Nucleus accumbens (tissue), 56 donors: Measurements from ENCODE around the gene CACHD1.
"Not testable (repeated sequence)": the region's sequence is repeated elsewhere in the genome, so short reads cannot be mapped to it uniquely, and the experiment has no call there.

ENCODE experiments used
- DNase-seq, 56 donors: peaks; one replicate each; lab custom pipeline; 2025; lab: John Stamatoyannopoulos, UW

CACHD1 gene

DNA sequence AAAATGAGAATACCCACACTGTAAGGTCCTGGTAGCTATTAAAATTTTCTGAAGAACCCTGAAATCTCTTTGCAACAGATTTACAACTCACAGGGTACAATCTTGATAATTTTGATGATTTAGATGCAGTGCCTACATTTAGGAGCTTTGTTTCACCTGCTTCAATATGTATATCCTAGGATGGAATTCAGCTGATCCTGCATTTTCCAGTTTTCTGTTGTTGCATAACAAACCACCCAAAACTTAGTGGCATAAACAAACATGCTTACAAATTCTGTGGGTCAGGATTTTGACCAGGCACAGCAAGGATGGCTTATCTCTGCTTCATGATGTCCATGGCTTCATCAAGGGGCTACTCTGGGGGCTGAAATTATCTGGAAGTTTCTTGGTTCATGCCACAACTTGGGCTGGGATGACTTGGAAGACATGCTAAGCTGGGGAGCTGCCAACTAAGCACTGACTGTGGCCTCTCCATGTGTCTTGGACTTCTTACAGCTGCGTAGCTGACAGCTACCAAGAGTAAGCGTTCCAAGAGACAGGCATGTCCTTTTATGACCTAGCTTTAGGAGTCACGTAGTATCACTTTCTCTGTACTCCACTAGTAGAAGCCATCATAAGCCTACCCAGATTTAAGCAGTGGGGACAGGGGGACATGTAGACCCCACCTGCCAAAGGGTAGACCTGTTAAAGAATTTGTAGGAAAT lies 108.5 kb downstream of the CACHD1 start:
- no peak for DNase-seq

DNA sequence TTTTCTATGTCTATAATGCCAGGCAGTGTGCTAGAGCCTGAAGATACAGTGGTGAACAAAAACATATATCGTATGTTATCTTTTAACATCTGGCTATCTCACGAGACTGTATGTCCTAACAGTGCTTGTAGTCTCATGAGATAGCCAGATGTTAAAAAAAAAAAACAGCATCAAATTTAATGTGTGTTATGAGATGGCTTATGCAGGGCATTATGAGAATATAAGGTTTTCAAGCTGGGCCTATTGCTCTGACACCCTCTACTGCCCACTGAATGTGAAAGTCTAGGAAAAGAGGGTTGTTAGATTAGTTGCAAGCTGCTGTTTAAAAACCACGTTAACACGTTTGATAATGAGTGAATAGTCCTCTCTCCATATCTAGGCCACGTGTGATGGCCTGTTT lies 109.8 kb downstream of the CACHD1 start:
- DNase-seq = no peak

- DNase-seq = no peak
These were observed 111.4 kb downstream of the CACHD1 start for GRCh38 chr1:64581135-64581842.

GRCh38 chr1:64581843-64582185 lies 111.9 kb downstream of the CACHD1 start:
- DNase-seq = no peak

DNA sequence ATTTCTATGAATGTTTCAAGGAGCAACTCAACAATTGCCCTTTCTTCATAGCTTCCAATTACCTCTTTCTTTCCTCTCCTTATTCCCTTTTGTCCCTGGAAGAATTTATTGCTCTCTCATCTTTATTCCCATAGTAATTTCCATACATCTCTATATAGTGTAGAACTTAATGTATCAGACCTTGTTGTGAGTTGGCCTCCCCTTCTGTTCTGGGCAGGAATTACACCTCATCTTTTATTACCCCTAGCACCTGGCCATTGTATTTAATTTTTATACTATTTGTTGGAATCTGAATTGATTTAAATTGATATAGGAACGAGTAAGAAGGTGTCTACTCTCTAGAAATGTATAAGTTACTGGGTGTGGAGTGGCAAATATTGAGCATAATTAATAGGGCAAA lies 114.5 kb downstream of the CACHD1 start:
- DNase-seq = no peak

DNA sequence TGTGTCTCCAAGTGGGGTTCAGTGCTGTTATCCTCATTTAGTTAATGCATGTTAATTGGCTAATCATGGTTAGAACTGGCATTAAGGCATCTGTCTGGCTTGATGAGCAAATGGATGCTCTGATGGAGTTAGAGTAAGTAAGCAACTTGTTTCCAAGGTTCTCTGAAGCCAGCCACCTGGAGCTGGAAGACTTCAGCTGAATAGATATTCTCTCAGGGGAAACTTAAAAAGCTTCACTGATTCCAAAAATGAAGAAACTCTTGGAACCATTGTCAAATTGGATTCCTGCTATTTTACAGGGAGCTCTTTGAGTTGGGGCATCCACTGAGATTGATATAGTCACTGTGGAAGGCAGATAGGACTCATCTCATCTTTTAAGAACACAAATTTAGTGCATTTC lies 118.9 kb downstream of the CACHD1 start:
- DNase-seq = no peak

DNA sequence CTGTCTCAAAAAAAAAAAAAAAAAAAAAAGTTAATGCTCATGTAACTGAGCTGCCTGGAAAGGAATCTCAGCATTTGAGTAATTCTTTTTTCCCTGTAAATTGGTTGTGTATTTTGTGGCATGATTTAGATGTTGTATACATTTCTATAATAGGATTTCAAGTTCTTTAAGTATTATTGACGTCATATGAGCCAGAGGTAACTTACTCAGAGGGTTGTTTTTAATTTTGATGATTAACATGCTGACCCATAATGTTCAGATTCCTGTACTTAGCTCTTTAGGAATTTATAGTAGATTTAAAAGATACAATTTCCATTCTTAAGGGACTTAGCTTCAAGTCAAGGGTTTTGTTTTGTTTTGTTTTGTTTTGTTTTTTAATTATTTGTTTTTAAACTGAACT lies 120.4 kb downstream of the CACHD1 start:
- no peak for DNase-seq

- no peak for DNase-seq
These were observed 124.5 kb downstream of the CACHD1 start for GRCh38 chr1:64594446-64594845.

DNA sequence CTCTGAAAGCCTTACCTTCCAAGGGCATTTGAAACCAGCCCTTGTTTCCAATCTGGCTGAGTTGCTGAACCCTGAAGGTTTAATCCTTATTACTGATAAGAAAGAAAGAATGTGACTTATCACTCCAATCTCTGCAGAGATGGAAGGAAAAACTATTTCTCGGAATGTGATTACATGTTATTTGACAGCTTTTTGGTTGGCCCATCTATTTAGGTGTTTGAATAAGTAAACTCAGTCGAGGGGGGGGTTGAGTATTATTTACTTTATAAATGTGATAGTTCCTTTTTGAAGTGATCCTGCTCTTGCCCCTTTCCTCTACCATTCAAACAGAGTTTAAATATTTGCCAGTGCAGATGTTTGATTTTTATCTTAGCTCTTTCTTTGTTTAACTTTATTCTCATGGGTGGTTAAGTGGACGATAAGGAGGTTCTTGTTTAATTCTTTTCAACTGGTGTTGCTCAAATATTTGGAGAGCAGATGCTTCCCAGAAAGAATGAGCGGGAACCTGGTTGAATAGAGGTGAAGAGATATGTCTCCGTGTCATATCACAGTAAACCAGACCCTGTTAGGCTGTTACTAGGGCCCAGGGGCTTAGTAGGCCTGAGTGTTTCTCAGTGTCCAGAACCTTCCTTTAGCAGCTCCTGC lies 126.1 kb downstream of the CACHD1 start:
- DNase-seq = no peak

GRCh38 chr1:64597113-64597512 lies 127.2 kb downstream of the CACHD1 start:
- DNase-seq = no peak

DNA sequence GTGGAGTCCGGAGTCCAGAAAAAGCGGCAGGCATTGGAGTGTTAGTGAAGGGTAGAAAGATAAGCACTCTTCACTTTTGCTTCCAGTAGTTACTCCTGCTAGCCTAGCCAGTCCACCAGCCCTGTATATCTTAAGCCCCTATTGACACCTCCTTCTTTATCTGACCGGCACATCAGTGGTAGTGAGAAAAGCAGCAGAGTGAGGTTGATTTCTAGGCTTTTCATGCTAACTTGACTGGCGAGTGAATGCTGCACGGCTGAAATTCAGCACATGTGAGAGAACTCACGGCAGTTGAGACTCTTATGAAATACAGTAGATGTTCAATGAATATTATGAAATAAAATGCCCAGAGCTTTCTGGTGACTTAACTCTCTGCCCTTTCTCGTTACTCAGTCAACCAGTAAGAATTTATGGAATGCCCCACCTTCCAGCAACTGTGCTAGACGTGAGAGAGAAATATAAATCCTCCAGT lies 128.2 kb downstream of the CACHD1 start:
- no peak for DNase-seq

GRCh38 chr1:64599242-64599641 lies 129.3 kb downstream of the CACHD1 start:
- no peak for DNase-seq

DNA sequence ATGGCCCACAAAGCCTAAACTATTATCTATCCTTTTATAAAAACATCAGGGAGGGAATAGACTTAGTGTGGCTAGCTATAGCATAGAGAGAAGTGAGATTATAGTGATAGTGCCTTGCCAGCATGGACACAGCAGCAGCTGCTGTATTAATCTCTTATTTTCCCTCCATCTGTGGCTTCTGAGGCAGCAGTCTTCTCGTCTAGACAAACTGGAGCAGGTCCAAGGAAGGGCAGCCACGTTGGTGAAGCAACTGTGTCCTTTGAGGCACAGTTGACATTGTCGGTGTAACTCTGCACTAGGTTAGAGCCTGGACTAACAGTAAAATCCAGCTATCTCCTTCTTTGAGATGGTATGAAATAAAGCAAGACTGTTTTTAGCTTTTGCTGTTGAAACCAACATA lies 131.3 kb downstream of the CACHD1 start:
- no peak for DNase-seq

DNA sequence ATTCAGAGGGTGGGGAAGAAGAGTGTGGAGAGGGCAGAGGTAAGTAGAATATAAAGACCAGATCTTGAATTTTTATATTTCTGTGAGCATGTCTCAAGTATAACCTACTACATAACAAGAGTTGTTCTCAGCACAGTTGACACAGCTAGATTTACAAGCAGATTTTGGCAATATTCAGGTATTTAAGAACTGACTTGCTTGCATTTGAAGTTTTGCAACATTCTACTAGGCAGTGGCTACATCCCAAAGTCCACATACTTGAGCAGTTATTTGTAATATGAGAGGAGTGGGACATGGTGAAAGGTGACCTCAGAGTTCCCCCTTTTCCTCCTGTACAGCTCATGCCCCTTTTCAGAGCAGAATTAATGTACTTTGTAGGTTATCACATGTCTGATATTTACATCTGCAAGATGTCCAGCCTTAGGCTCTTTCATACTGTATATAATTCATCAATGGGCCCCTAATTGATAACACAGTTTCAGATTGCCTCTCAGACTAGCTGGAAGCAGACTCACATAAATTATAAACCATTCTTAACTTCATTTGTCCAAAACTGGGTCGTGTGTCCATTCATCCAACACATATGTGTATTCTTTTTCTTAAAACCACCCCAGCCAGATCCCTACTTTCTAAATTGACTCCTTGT lies 138.2 kb downstream of the CACHD1 start:
- DNase-seq = no peak

DNA sequence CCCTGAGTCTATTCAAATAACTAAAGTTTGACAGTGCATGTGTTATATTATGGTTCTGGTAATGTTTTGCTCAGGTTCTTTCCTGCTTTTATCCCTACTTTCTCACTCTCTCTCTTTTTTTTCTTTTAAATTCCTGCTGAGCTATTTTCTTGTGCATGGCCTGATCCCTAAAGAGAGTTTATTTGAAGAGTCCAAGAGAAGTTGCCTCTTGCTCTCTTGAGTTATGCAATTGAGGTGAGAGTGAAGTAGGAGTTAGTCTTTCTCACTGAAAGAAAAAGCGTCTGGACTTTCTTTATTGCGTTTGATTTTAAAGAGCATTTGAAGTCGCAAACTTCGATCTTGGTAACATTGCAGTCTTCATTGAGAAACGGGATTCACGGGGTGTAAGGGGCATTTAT lies 138.7 kb downstream of the CACHD1 start:
- DNase-seq = no peak

GRCh38 chr1:64610950-64611349 lies 141.0 kb downstream of the CACHD1 start:
- DNase-seq = not testable (repeated sequence)

GRCh38 chr1:64616039-64616438 lies 146.1 kb downstream of the CACHD1 start:
- DNase-seq = no peak

DNA sequence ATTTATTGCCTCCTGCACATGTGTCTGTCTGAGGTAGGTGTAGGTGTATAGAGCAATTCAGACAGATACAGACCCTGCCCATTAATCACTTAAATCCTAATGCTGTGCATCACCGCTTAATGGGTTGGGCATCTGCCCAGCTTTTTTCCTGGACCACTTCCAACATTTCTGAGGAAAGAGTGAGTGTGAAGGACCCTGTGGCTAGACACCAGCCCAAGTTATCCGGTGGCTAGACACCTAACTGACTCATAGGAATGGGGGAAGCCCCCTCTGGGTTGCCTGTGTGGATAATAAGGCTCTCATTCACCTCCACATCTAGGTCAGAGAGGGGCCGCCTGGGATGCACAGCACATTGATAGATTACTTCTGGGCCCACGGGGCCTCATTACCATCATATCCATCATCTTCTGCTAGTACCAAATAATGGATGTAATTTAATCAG lies 153.8 kb downstream of the CACHD1 start:
- DNase-seq = no peak

DNA sequence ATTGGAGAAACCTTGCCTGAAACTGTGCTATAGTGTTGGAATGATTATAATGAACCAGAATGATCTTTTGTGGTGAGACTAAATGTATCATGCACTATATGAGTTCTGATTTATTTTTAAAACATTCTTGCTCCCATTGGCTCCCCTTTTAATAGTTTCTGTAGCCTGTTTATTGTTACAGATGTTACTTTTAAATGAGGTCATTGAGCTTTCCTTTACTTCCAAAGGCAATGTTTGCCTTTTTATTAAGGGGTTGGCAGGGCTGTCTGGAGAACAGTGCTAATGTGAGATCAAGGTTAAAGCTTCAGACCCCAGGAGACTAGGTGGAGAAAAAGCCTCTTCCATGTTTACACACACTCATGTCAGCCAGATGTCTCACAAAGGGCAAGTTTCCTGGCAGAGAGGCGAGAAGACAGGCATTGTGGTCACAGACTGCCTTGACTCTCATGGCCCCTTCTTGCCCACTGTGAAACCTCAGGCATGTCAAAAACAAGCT lies 154.3 kb downstream of the CACHD1 start:
- DNase-seq = no peak

DNA sequence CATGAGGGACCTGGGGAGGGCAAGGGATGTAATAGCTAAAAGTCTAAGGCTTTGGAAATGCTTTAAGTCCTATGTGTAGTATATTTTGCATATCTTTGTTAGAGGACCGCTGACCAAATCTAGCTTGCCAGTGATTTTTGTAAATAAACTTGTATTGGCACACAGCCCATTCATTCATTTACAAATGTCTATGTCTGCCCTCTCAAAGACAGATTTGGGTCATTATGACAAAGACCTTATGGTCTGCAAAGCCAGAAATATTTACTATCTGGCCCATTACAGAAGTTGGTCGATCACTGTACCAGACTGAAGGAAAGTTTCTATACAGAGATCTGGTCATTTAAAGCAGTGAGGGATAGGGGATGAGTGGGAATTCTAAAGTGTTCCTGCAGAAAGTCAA lies 154.9 kb downstream of the CACHD1 start:
- no peak for DNase-seq

DNA sequence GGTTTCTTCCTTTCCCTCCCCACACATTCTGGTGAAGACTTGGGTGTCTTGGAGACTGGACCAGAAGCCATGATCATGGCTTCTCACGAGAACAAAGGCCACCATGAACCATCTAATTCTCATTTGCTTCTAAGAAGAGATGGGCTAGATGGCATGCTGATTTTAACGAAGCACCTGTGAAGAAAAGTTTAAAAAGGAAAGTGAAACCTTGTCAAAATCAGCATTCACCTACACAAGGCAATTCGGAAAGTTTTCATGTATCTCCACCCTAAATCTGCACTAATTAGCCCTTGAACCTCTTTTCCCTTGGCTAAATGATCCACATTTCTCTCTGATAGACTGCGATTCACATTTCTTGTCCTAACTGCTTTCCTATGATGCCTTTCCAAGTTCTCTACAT lies 160.7 kb downstream of the CACHD1 start:
- DNase-seq = no peak
